Gastroesophageal sphincter (tissue), 3 donors: ENCODE measurements around the gene KPTN.

Experiments
- CTCF ChIP-seq, 4 experiments: fragments of 200-600 bp in 2 of 4; fragments of 450-650 bp in 2 of 4; sonication (generic) in 1 of 4; IDR thresholded peaks; one replicate each; pipeline ENCODE4 v1.5.1; 2017 to 2019; ENCODE audit warnings: antibody characterized with exemption in 4 of 4, mild to moderate bottlenecking in 2 of 4, moderate library complexity in 2 of 4
- EP300 ChIP-seq: sonication (generic); formaldehyde crosslinking; IDR thresholded peaks from one replicate; pipeline ENCODE4 v1.6.1; 2017; ENCODE audit warnings: antibody characterized with exemption, mild to moderate bottlenecking
- POLR2A ChIP-seq, 2 donors: fragments of 450-650 bp; IDR thresholded peaks; one replicate each; pipeline ENCODE4 v1.6.1; 2017; ENCODE audit warnings: antibody characterized with exemption in 2 of 2, mild to moderate bottlenecking in 2 of 2, moderate library complexity in 1 of 2

DNA sequence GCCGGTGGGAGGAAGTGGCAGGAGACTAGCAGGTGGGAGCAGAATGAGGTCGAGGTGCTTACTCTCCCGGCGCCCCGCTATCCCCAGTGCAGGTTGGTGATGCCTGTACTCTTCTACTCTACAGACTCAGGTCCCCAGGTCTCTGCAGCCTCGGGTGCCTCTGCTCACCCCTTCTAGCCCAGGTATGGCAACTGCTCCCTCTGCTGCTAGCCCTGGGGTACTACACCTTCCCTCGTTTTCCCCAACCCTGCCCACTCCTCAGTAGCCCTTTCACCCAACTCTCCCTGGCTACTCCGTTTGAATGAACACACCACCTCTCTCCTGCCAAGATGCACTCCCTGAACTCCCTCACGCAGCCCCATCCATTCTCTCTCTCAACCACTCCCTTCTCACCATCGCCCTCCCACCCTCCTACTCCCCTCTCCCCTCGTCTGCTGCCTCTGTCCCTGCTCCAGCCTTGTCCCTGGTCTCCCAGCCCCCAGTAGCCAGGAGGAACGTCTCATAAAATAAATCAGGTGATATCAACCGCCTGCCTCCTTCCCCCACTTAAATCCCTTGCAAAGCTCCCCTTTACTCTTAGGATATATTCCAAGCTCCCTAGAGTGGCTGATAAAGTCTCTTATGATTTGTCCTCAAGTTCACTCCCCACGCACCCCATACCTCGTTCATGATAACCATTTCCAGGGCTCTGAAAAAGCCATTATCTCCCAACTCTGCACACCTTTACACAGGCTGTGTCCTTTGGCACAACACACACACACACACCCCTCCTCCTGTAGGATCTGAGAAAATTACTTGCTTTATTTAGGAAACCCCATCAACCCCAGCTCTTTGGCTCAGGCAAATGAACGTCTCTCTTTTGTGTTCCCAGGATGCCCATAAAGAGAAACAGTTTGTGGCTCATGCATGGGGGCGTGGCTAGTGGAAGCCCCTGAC, 56.5 kb downstream of the KPTN start:
- TF ChIP-seq POLR2A (IDR thresholded peaks at IDR 0.05) (no peak), CTCF (IDR thresholded peaks at IDR 0.05) (peak in 3 of 4 experiments; percentile 76 to 87 (median 86)), EP300 (no peak)
